HG02610 (cell line): ENCODE measurements around the gene PRKAG2.
"Not testable (repeated sequence)": the region's sequence is repeated elsewhere in the genome, so short reads cannot be mapped to it uniquely, and the experiment has no call there.

Experiments used
- ATAC-seq: cut with Tn5 transposase; IDR thresholded peaks from one replicate; pipeline ENCODE4 v1.9.1; 2021; ENCODE audit warnings: mild to moderate bottlenecking, moderate library complexity; ENCODE audit not compliant: unreplicated experiment

The PRKAG2 gene

DNA sequence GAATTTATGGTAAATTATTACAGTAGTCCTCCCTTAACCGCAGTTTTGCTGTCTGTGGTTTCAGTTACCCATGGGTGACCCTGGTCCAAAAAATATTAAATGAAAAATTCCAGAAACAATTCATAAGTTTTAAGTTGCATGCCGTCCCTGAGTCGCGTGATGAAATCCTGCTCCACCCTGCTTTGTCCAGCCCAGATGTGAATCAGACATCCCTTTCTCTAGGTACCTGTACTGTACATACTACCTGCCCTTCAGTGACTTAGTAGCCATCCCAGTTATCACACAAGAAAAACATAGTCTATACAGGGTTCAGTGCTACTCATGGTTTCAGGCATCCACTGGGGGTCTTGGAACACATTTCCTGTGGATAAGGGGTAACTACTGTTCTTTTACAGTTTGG, 336.8 kb downstream of the PRKAG2 start:
- no peak for ATAC-seq

DNA sequence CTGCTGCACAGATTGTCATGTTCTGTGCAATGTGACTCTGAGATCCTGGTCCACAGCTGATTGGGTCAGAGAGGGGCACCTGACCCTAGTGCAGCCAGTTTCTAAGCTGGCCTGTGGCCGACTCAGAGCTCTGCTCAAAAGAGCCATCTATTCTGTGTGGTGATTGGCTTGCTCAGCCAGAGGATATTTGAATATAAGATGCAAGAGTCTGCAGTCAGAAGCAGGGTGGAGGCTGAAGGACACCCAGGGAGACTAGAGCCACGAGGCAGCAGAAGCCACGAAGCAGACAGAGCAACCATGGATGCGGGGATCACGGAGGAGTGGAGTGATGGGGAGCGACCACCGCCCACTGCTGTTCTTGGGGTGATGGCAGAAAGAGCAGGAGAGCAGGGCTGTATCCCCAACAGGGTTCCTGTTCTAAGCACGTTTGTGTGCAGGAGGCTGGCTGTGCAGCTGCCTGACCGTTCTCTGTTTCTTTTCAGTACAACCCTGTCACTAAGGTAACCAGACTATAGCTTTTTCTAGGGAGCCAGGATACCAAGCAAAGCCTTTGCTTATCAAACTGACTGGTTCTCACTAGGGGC, 337.7 kb downstream of the PRKAG2 start:
- ATAC-seq: peak; percentile 77

DNA sequence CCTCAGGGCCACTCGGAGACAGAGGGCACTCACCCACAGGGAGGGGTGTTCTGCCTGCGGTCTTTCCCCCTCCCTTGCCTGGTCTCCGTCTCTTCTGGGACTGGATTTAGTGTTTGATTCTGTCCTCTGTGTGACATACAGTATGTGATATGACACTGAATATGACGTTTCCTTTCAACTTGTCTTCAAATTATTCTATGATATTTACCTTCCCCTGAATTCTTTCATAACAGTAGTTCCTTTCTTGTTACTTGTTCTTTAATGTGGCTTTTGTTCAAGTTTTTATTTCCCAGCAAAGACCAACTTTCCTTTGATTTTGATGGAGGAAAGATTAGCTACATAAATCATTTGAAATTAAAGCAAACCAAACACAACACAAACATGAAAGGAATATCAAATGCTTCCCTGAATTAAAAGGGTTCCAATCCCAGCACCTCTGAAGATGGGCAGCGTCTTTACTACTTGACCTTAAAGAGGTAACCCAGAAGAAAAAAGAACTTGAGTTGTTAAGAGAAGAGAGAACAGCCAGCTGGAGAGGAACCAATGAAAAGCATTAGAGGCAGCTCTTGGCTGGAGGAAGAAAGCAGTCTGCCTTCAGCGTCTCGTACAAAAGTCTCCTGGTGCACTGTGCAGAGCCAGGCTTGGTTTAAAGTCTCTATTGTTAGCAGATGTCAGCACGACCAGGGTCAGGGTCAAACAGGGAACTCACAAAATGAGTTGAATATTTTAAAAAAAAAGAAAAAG, 338.9 kb downstream of the PRKAG2 start:
- ATAC-seq: no peak

DNA sequence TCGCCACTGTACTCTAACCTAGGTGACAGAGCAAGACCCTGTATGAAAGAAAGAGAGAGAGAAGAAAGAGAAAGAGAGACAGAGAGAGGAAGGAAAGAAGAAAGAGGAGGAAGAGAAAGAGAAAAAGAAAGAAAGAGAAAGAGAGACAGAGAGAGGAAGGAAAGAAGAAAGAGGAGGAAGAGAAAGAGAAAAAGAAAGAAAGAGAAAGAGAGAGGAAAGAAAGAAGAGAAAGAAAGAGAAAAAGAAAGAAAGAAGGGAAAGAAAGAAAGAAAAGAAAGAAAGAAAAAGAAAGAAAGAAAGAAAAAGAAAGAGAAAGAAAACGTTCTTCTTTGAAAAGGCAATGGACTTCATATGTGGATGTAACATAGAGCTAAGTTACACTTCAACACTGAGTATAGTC, 340.7 kb downstream of the PRKAG2 start:
- ATAC-seq: not testable (repeated sequence)

DNA sequence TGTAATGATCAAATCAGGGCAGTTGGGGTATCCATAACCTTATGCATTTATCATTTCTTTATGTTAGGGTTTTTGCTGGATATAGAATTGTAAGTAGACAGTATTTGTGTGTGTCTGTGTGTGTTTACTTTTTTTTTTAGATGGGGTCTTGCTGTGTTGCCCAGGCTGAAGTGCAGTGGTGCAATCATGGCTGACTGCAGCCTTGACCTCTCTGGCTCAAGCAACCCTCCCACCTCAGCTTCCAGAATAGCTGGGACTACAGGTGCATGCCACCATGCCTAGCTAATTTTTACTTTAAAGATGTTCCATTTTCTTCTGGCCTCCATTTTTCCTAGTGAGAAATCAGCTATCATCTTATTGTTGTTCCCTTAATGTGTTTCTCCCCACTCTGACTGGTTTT, 347.1 kb downstream of the PRKAG2 start:
- ATAC-seq: no peak

DNA sequence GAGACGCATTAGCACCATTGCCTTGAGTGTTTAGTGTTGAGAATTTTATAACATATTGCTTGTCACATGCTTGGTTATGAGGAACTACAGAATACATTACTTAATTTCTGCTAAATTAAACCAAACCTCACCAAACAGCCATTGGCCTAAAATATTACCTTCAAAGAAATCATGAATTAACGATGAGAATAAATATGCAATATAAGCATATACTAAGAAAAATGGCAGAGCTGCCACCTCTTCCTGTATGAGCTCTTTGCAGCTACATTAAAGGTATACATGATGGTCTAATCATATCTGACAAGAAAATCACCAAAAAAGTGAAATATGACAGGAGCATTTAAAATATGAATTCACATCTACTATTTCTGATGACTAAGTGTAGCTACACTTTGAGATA, 352.1 kb downstream of the PRKAG2 start:
- no peak for ATAC-seq

DNA sequence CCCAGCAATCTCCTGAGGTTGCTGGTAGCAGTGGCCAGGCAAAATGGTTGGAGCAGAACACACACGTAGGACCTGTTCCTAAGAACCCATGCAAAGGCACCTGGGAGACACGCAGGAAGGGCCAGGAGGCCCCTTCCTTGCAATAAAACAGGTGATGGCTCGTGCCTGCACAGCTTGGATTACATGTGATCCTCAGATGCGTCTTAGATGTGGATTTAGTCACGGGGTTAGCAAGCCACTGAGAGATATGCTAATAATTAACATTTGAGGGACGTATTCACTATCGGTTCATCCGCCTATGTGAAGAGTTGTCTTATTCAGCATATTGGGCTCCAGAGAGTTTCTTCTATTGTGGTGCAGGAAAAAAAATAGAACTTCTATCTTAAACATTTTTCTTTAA, 352.6 kb downstream of the PRKAG2 start:
- ATAC-seq: no peak

DNA sequence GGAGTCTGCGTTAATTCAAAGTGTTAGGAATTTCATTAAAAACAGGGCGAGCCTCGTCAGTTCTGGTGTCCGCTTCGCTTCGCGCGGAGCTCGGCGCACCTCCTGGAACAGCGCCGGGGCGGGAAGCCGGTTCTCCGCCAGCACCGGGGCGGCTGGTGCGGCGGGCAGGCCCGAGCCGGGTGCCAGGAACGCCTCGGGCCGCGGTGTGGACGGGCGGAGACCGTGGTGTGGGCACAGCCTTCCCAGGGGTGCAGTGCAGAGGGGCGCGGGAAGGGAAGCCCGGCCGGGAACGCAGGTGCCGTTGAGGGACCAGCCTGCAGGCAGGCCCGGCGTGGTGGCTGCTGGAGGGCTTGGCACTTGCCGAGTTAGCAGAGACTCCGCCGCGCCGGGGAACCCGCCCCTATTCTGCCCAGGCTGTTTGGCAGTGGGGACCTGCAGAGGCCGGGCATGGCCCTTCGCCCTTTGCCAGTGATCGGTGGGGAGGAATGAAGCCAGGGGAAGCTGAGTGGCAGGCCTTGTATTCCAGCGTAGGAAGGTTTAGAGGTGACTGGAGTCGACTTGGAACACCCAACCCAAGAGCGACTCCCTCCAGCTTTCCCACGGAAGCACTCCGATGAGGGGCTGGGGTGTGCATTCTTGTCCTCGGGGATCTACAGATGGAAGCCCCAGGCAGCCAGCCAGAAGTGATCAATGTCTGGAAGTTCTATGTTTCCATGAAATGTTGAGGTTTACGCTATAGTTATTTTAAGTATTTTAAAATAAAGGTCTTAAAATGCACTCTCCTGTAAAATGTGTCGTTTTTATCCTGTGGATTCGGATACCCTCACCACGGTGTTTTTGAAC, 356.3 kb downstream of the PRKAG2 start:
- ATAC-seq: no peak

DNA sequence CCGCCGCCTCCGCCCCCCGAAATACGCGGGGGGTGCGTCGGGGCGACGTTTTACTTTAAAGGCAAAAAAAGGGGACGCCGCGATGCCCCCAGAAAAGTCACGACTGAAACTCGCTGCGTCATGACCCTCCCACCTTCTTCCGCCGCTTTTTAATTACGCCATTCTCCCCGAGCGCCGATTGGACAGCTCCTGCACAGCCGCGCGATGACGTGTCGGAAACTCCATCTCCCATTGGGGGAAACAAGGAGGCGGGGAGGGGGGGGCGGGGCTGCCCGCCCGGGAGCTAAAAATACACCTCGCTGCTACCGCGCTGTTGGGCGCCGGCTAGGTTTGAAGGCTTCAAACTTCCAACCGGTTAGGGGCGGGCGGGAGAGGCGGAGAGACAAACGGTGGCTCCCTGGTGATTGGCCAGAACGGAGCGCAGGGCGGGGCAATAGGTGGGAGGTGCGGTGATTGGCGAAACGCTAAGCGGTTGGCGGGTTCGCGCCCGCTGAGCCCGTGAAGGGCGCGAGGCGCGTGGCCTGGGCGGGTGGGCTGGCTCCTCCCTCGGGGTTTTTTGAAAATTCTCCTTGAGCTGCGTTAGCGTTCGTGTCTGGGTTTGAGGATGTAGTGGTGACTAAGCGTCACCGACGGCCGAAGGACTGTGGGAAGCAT, 357.0 kb downstream of the PRKAG2 start, which contains the start of gene RHEB:
TSS of gene RHEB (minus strand) at position 131 of the 654 bp plus-strand sequence. CDS start 384 bp downstream, outside the sequence.
- ATAC-seq: peak; percentile 80

DNA sequence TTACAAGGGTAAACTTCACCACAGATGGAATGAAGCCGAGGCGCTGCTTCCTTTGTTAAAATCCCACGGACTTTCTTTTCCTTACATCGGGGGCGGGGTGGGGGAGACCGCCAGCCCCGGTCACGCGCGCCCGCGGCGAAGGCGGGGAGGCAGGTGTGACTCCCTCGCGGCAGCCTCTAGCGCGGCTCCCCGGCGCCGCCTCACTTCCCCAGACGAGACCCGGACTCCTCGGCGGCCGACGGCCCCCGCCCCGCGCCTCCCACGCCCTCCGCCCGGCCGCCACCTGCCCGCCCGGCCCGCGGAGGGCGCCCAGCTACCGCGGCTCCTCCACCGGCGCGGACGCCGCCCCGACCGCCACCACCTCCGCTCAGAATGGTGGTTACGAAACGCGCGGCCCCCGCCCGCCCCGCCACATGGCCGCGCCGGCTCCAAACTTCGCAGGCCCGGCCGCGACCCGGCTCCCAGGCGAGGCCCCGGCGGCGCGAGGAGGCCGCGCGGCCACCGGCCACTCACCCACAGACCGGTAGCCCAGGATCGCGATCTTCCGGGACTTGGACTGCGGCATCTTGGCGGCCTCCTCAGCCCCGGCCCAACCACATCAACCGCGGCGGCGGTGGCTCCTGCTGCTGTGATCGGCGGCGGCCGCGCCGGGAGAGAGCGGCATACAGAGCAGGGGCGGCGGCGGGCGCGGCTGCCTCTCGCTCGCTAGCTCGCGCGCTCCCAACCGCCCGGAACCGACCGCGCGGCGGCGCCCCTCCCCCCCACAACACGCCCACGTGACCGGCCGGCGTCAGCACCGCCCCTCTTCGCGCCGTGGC, 357.8 kb downstream of the PRKAG2 start:
- peak; percentile 39 for ATAC-seq

DNA sequence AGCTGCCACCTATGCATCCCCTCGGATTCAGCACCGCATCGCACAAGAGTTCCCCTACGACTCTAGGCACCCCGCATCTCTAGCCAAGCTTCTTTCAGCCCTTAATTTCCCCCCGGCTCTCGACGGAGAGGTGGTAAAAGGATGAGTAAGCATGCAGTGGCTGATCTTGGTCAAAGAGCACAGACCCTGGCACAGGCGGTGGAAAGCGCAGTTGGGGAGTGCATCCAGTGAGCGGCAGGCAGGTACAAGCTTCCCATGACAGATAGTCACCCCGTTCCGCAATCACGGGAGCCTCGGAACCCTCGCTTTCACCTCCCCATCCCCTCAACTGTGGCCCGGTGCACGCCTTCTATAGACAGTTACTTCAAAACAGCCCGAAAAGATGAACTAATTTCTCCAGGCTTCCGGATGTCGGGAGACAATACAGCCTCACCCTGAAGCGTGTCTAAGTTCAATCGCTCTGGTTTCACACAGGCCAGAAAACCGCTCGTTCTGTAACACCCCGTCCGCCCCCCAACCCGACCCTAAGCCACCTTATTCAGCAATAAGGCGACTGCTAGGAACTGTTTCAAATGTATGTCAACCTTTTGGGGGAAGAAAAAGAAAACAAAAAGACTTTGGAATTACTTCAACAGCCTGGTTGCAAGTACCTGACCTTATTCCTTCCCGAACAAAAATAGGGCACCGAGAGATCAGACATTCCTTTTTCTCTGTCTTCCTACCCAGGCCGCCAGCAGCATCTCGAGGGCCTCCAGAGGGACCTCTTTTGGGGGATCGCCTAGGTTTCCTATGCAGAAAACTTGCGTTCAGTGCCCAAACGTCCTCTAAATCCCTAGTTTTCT, 358.6 kb downstream of the PRKAG2 start:
- ATAC-seq: no peak

DNA sequence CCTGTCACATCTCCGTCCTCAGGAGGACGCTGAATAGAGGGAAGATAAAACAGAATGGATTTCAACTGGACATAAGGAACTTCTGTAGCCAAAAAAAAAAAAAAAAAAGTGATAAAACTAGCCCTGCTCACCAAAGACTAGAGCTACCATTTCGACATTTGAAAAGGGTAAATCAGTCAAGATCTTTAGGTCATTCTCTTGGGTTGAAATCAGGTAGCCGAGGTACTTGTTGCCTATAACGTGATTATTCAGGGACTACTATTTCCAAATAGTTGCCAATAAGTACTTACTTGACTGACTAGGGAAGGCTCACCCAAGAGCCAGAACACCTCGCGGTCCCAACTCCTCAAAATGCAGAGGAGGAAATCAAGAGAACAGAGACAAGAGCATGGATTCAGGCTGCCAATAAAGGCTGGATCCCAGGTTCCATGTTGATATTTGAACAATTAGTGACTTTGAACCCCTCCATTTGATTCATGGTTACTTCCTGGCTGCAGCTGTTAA, 359.3 kb downstream of the PRKAG2 start:
- no peak for ATAC-seq

DNA sequence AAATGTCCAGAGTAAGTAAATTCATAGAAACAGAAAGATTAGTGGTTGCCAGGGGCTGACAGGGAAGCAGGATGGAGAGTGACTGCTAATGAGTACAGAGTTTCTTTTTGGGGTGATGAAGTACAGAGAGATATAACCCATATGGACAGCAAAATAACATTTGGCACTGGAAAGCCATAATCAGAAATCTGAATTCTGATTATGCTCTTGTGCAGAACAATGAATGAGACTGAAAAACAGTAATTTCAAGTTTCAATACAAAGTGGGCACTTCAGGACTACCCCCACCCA, 361.7 kb downstream of the PRKAG2 start:
- no peak for ATAC-seq

DNA sequence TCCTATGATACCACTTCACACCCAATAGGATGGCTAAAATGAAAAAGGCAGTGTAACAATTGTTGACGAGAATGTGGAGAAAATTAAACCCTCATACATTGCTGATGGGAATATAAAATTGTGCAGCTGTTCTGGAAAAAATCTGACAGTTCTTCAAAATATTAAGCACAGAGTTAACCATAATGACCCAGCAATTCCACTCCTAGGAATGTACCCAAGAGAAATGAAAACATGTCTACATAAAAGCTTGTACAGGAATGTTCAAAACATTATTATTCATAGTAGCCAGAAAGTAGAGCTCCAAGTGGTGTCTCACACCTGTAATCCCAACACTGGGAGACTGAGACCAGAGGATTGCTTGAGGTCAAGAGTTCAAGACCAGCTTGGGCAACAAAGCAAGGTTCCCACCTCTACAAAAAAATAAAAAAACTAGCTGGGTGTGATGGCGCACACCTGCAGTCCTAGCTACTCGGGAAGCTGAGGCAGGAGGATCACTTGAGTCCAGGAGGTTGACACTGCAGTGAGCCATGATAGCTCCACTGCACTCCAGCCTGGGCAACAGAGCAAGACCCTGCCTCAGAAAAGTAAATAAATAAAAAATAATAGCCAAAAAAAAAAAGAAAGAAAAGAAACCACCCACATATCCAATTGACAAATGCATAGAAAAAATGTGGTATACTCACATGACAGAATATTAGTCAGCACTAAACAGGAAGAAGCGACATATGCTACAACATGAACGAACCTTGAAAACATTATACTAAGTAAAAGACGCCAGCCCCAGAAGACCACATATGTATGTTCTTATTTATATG, 362.2 kb downstream of the PRKAG2 start:
- ATAC-seq: no peak

DNA sequence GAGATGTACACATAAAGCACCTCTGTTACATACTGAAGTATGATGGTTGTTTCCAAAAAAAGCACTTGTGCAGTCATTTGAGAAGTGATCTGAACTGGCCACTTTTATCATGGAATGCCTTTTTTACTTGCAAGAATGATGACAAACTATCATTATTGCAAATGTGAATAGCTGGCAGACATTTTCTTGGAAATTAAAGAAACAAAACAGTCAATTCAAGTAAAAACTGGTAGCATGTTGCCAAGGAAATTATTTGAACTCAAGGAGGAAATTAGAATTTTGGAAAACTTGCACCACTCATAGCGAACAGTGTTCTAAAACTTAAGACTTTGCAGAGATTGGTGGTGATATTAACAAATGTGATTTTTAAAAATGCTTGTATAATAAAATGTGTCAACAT, 363.8 kb downstream of the PRKAG2 start:
- ATAC-seq: no peak

DNA sequence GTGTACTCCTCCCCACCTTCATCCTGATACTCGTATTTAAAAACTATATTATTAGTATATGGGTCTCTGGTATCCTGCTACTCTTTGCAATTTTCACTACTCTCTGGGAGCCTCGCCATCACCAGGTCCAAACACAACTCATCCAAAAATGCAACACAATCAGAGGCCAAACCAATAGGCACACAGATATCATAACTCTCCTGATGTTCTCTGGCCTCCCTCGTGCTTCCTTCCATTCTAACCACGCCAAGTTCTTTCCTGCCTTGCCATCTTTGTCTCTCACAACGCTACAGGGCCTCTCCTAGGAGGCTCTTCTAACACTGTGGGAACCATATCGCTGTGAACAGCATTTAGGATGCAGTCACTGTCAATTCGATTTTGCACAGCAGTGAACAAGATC, 364.6 kb downstream of the PRKAG2 start:
- ATAC-seq: no peak

DNA sequence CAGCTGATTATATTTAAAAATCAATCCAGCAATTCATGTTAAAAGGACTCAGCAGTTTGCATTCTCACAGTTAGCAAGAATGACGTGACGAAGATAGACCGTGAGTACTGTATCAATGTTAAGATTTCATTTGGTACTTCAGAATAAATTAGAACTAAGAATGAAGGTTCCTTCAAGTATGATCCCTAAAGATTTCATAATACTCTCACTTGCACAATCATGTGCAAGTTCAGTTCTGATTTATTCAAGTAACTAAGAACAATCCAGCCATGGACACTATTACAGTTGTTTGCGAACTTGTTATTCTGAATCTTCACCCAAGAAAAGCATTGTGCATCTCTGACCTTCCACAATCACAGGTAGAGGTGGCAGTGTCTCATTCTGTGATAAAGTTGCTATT, 365.0 kb downstream of the PRKAG2 start:
- no peak for ATAC-seq

DNA sequence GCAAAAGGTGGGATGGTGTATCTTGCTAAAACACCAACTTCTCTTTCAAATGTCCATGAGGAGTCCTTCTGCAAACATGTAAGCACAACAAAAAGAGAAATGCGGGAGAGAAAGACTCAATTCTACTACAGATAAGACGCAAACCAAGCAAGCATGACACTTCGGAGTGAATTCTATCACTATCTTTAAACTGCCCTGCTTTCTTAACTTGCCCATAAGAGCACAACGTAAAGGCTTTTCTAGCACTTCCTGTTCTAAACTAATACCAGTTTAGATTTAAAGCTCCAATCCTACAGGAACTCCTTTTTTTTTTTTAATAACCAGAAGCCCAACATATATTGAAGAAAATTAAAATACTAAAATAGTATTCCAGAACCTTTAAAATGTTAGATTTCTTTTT, 365.6 kb downstream of the PRKAG2 start:
- ATAC-seq: no peak
